Motor neuron (in vitro differentiated cells): ENCODE data around the gene ZBTB25. TPM values are rescaled to one million over a fixed set of nuclear protein-coding genes. Genes with fewer than 3 reads are reported as not detected.

Source experiments
- ATAC-seq, 8 experiments: fragments of 200-7000 bp; cut with Tn5 transposase; replicated peaks in 6 of 8; 2 replicates each; pipeline ENCODE4 v1.8.0; 2021; ENCODE audit warnings: mild to moderate bottlenecking in 8 of 8, moderate library complexity in 8 of 8
- H3K27ac ChIP-seq, 2 donors: fragments of 250-450 bp; sonication (Bioruptor Pico); 2 replicates each; pipeline ENCODE4 v1.9.0; 2021; ENCODE audit warnings: antibody characterized with exemption in 2 of 2, mild to moderate bottlenecking in 2 of 2, moderate library complexity in 1 of 2
- H3K4me1 ChIP-seq, 2 donors: fragments of 250-450 bp; sonication (Bioruptor Pico); replicated peaks in 1 of 2; 2 replicates each; pipeline ENCODE4 v1.6.1; 2021; ENCODE audit warnings: antibody characterized with exemption in 2 of 2, mild to moderate bottlenecking in 2 of 2, moderate library complexity in 1 of 2
- H3K4me3 ChIP-seq, 5 donors: fragments of 250-450 bp; sonication (Bioruptor Pico); 2 replicates each; pipeline ENCODE4 v1.9.0; 2021; ENCODE audit warnings: antibody characterized with exemption in 5 of 5, mild to moderate bottlenecking in 5 of 5, moderate library complexity in 4 of 5
- WGBS, 10 experiments: fragments of 450-650 bp; shearing (Covaris generic); methylation state at CpG; one replicate each; pipeline ENCODE4 v1.0.0; 2022; 5-methylcytosine and 5-hydroxymethylcytosine counted together
- in situ Hi-C, 9 experiments: fragments of 400-800 bp; cut with MboI; loops; one replicate each; pipeline ENCODE4 v1.15.0; 2021; ENCODE audit warnings: low sequenced_read_pairs in 9 of 9, low pct_unique_long_range_greater_than_20kb in 2 of 9; ENCODE audit not compliant: unreplicated experiment in 9 of 9
- total RNA-seq, 8 experiments: library from RNA; unstranded; fragments of 300-600 nt; gene quantifications; 2 replicates each; pipeline versions ENCODE4 v1.2.3 to v1.2.4, GENCODE V29; 2022

ZBTB25 gene
- total RNA-seq, 8 experiments from 2014 or later, result 4.3 to 15.1 (median 10.4) TPM

DNA sequence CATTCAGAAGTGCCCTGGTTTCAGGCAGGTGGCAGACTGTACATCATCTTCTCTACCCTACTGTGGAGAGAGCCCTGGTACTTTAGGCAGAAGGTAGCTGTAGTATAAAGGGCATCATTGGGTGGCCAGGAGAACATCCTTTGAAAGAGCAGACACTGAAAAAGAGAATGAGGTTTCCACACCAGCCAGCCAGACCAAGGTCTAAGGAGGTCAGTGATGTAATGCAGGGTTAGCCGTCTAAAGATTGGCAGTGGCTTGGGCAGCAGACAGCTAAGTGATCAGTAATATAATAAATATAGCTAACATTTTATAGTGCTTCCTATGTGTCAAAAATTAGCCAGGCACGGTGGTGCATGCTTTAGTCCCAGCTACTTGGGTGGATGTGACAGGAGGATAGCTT, 12.0 kb downstream of the ZBTB25 start:
- Histone ChIP-seq H3K4me1 (no peaks in the 10 kb centered on the region), H3K27ac (no peak overlapping the region), H3K4me3 (no peak overlapping the region)
- 80 to 100% (median 93%) methylated on average over 1 to 2 of the region's 2 CpGs; no CpG with 5 or more reads in 3 of the 10 experiments for WGBS, 10 experiments
- in situ Hi-C loops, result no loop called here
- no peak for ATAC-seq

- WGBS, 10 experiments, result 79 to 100% (median 93%) methylated on average over 1 to 5 of the region's 5 CpGs
- H3K4me1 ChIP-seq, result no peaks in the 10 kb centered on the region
- in situ Hi-C loops, result loop anchor here in 1 of 9 experiments (10.0 kb wide), 1 partner anchor 144 kb away; no protein-coding TSS in a partner anchor
- H3K4me3 ChIP-seq, result no peak overlapping the region
- no peak overlapping the region for H3K27ac ChIP-seq
- no peak for ATAC-seq
These were observed 15.0 kb downstream of the ZBTB25 start for GRCh38 chr14:64488590-64489099.

- Histone ChIP-seq H3K4me1 (no peaks in the 10 kb centered on the region), H3K4me3 (no peak overlapping the region), H3K27ac (no peak overlapping the region)
- no peak for ATAC-seq
- in situ Hi-C loops, result no loop called here
These were observed 24.9 kb downstream of the ZBTB25 start for GRCh38 chr14:64478634-64479250.

GRCh38 chr14:64476438-64476837, 27.2 kb downstream of the ZBTB25 start:
- WGBS, 10 experiments, result 89 to 100% (median 96%) methylated on average over 4 to 7 of the region's 8 CpGs; no CpG with 5 or more reads in 2 of the 10 experiments
- H3K27ac ChIP-seq, result no peak overlapping the region
- H3K4me1 ChIP-seq, result no peaks in the 10 kb centered on the region
- no peak for ATAC-seq
- no peak overlapping the region for H3K4me3 ChIP-seq
- in situ Hi-C loops, result no loop called here

DNA sequence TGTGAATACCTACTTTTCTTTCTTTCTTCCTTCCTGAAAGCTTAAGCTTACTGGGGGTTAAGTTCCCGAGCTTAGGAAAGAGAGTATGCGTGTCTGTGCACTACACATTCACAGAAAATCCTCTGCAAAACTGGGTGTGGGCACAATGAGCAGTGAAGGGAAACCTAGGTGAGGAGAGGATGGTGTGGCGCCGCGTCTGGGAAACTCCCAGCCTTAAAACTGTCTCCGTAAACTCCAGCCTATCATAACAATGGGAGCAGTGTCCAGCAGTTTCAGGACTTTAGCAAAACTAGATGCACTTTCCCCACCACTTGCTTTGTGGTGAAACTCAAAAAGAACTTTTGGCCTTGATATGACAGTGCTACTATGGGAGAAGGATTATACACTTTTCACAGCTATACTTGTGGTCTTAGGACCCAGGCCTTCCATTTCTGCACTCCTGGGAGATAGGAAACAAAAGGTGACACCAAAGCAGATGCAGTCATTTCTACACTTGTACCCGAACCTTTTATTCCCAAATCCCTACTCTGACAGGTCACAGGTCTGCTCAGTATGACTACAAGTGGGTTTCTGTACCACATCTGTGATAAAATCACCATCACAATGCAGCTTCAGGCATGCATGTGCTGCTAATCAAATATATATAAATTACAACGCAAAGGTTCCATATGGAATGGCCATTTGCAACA, 27.9 kb downstream of the ZBTB25 start:
- in situ Hi-C loops, result no loop called here
- no peak overlapping the region for H3K4me3 ChIP-seq
- H3K4me1 ChIP-seq, result no peaks in the 10 kb centered on the region
- no peak for ATAC-seq
- H3K27ac ChIP-seq, result no peak overlapping the region
- WGBS, 10 experiments, result 33 to 100% (median 80%) methylated on average over 1 to 8 of the region's 8 CpGs; no CpG with 5 or more reads in 1 of the 10 experiments

GRCh38 chr14:64474698-64475097, 28.9 kb downstream of the ZBTB25 start:
- no peak for ATAC-seq
- Histone ChIP-seq H3K4me3 (no peak overlapping the region), H3K4me1 (no peaks in the 10 kb centered on the region), H3K27ac (no peak overlapping the region)
- in situ Hi-C loops, result no loop called here
- WGBS, 10 experiments, result 40 to 100% (median 86%) methylated on average over 1 to 4 of the region's 4 CpGs

- in situ Hi-C loops, result no loop called here
These were observed 29.6 kb downstream of the ZBTB25 start for GRCh38 chr14:64474041-64474440.

GRCh38 chr14:64468451-64468850, 35.2 kb downstream of the ZBTB25 start:
- 17 to 100% (median 49%) methylated on average over 1 to 3 of the region's 3 CpGs; no CpG with 5 or more reads in 1 of the 10 experiments for WGBS, 10 experiments
- in situ Hi-C loops, result no loop called here
- Histone ChIP-seq H3K4me3 (no peak overlapping the region), H3K4me1 (peaks cover 5 to 7% of the 10 kb centered on the region in 2 donors), H3K27ac (no peak overlapping the region)
- no peak for ATAC-seq

More at GRCh38 chr14:64474041-64474440, 29.6 kb downstream of the ZBTB25 start:
- Histone ChIP-seq H3K27ac (no peak overlapping the region), H3K4me3 (no peak overlapping the region), H3K4me1 (no peaks in the 10 kb centered on the region)
- 0 to 100% (median 67%) methylated on average over 1 to 2 of the region's 2 CpGs; no CpG with 5 or more reads in 1 of the 10 experiments for WGBS, 10 experiments
- ATAC-seq, result peak in 1 of 8 experiments; percentile 33

GRCh38 chr14:64467566-64467965, 36.1 kb downstream of the ZBTB25 start:
- no peak for ATAC-seq
- in situ Hi-C loops, result no loop called here

DNA sequence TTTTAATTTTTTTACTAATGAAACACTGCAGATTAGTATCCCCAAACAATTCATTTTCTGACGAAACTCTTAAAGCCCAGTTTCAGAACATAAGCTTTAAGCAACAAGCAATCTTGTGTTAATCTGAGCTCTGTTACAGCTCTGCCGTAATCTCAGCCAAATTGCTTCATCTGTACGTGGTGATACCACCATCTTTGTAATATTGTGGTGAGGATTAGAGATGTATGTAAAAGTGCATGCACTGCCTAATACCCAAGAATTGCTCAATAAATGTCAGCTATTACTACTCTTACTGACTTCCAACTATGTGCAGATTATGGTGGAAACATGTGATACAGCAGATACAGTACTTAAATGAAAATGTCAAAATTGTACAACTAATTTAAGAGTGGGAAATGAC, 36.5 kb downstream of the ZBTB25 start:
- whole genome bisulfite sequencing, 10 experiments, result 57 to 100% (median 94%) methylated on average over 1 to 3 of the region's 3 CpGs; no CpG with 5 or more reads in 3 of the 10 experiments
- peaks cover 5 to 7% of the 10 kb centered on the region in 2 donors for H3K4me1 ChIP-seq
- H3K27ac ChIP-seq, result no peak overlapping the region
- no peak overlapping the region for H3K4me3 ChIP-seq
- no peak for ATAC-seq
- in situ Hi-C loops, result no loop called here

More at GRCh38 chr14:64467566-64467965, 36.1 kb downstream of the ZBTB25 start:
- Histone ChIP-seq H3K27ac (no peak overlapping the region), H3K4me3 (no peak overlapping the region), H3K4me1 (peaks cover 5 to 7% of the 10 kb centered on the region in 2 donors)

DNA sequence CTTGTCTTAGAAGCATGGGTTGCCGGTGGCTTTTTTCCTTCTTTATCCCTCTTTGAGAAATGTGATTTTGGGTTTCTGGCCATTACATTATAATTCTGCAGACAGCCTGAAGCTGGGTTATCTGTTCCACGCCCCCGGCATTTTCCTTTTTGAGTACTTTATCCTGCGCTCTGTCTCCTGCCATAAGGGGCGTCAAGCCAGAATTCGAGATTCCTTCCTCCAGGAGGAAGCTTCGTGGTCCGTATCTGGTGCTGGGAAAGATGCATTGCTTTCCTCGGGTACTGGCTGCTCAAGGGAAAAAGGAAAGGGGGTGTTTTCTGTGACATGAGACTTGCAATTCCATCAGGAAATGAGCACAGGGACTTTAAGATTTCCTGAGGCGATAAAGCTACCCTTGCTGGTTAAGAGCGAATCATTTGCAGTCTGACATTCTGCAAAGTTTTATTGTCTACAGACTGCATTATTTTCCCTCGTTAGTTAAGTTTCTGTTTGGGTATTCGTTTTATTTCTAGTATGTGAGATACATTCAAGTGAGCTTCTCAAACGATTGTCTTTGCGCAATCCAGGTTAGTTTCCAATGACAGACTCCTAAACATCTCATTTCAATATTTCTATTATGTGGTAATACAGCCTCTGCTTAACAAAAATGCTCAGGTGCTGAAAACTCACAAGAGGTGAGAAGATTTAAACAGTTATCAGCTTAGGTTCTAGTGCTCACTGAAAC, 37.6 kb downstream of the ZBTB25 start:
- 5 to 42% (median 21%) methylated on average over 1 to 14 of the region's 15 CpGs for WGBS, 10 experiments
- peak; percentile 19 to 65 (median 37) for ATAC-seq
- Histone ChIP-seq H3K4me3 (peak overlapping the region; percentile 51 to 90 (median 79)), H3K27ac (no peak overlapping the region), H3K4me1 (peaks cover 5 to 7% of the 10 kb centered on the region in 2 donors)
- in situ Hi-C loops, result no loop called here

DNA sequence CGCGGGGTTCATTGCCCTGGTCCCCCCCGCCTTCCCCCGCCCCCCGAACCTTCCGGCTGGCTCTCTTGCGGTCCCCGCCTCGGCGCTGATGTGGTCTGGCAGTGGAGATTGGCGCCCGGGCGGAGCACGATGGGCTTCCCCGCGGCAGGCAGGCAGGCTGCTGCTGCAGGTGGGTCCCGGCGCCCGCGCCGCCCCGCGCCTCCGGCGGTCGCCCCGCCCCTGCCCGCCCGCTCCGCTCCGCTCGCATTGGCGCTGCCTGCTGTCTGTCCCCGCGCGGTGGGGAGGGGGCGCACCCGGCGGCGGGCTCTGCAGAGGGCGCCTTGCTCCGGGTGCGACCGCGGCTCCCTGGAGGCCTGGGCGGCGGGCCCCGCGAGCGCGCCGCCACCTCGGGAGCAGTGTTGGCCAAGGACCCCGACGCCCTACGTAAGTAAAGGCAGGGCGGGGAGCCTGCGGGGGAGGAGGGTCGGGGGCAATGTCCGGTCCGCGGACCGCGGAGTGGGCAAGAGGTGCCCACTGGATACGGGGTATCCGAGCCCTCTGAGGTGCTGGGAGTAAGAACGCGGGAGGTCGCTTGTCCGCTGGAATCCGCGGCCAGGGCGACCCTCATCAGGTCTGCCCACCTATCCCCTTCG, 38.3 kb downstream of the ZBTB25 start, which contains the start of gene AKAP5:
AKAP5 (plus strand) TSS at position 309 of the 632 bp plus-strand sequence. CDS start 2,896 bp downstream, outside the sequence.
- in situ Hi-C loops, result no loop called here
- peak; percentile 73 to 98 (median 98) for ATAC-seq
- WGBS, 10 experiments, result 0 to 17% (median 0%) methylated on average over 1 to 7 of the region's 74 CpGs; no CpG with 5 or more reads in 6 of the 10 experiments
- Histone ChIP-seq H3K4me1 (peaks cover 5 to 7% of the 10 kb centered on the region in 2 donors), H3K27ac (peak within 1 kb of the TSS in 1 of 2 donors; percentile 5), H3K4me3 (peak within 1 kb of the TSS; percentile 51 to 90 (median 79))
